COLO668 (cell line): ENCODE measurements around the gene NIF3L1.

Experiments
- DNase-seq: peaks from one replicate; lab custom pipeline; 2025; ENCODE audit not compliant: unreplicated experiment; lab: John Stamatoyannopoulos, UW

The NIF3L1 gene, protein sequence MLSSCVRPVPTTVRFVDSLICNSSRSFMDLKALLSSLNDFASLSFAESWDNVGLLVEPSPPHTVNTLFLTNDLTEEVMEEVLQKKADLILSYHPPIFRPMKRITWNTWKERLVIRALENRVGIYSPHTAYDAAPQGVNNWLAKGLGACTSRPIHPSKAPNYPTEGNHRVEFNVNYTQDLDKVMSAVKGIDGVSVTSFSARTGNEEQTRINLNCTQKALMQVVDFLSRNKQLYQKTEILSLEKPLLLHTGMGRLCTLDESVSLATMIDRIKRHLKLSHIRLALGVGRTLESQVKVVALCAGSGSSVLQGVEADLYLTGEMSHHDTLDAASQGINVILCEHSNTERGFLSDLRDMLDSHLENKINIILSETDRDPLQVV

DNA sequence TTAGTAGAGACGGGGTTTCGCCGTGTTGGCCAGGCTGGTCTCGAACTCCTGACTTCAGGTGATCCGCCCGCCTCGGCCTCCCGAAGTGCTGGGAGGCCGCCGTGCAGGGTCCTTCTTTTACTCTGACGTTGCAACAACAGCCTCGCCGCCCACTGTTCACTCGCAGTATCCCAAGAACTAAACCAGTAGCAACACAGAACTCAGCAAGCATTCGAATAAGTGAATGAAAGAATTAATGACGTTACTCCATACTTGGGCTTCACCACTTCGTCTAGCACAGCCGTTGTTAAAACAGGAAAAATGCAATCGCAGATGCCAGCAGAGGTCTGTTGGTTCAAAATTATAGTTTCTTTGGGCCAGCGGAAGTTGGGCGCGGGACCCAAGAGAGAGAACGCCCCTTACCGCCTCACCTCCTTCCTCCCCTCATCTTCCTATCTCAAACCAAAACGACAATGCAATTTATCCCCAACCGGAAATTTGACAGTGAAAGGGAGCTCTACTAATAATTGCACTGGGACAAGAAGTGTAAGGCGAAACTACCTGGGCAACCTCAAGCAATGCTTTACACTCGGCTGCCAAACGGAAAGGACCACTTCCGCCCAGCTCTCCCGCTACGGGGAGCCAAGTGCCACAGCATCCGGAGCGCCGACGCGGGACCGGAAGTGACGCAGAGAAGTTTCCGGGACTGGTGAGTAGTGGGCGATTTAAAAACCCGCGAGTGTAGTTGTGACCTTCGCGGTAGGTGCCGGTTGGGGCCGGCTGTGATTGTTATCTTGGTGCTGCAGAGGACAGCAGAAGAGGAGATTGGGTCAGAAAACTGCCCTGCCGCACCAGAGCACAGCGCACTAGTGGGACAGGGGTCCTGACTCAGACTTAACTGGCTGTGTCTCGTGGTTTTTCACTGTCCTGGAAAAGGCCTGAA, at the start of gene NIF3L1, which contains the start of gene PPIL3:
TSS of gene NIF3L1 (plus strand) at position 668 of the 922 bp plus-strand sequence. CDS start 2,573 bp downstream, outside the sequence.
TSS of gene PPIL3 (minus strand) at position 374 of the 922 bp plus-strand sequence. CDS start 1,462 bp downstream, outside the sequence.
- peak; percentile 97 for DNase-seq

DNA sequence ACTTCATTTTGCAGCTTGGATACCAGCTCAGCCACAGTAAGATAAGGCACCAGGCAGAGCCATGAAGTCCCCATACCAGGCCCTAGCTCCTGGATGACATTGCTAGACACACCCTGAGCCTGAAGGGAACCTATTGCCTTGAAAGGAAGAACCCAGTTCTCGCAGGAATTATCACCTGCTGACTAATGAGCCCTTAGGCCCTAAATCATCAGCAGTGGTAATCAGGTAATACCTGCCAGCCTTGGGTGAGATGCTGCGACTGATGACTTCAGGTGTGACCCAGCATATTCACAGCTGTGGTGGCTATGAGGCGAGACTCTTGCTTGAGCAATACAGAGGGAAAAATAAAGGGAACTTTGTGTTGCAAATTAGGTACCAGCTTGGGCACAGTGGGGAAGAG, 49.7 kb upstream of the NIF3L1 start:
- DNase-seq = no peak

DNA sequence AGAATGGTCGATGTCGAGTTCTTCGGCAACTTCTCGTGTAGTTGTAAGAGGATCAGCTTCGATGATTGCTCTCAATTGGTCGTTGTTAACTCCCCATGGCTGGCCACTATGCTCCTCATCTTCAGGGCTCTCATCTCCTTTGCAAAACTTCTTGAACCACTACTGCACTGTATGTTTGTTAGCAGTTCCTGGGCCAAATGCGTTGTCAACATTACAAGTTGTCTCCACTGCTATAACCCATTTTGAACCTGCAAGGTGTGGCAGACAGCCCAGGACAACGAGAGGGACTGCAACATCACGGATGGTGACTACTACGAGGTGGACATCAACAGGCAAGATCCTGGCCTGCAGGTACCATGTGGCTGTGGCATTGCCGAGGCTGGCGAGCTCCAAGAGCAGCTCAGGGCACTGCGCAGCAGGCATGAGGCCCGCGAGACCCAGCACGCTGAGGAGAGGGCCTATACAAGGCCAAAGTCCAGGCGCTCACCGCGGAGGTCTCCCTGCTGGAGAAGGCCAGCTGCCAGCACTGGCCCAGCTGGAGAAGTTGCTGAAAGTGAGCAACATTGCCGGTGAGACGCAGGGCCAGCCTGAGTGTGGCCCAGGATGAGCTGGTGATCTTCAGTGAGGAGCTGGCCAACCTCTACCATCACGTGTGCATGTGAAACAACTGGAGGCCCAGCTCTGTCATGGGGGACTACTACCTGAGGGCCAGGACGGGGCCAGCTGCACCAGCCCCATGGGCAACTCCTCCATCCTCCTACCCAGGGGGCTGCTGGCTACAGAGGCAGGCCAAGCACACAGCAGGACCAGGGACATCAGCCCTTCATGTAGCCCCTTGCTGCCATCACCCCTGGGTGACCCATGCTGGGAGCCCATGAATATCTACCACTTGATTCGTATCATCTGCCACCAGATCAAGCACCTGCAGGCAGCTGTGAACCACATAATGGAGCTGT, 44.9 kb upstream of the NIF3L1 start:
- DNase-seq = no peak

DNA sequence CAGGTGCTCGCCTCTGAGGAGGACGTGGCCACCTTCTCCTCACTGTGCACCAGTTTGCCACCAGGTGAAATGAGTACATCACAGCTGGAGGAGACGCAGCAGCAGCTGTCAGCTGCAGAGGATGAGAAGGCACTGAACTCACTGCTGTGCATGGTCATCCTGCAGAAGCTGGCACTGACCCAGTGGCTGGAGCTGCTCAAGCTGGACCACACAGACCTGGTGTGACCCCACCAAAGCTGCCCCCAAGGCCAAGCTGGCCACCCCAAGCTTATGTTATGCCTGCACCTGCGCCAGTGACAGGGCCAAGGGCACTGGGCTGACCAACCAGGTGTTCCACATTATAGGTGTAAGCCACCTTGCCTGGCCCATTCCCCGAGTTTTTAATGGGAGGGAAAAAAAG, 44.0 kb upstream of the NIF3L1 start:
- DNase-seq = no peak

DNA sequence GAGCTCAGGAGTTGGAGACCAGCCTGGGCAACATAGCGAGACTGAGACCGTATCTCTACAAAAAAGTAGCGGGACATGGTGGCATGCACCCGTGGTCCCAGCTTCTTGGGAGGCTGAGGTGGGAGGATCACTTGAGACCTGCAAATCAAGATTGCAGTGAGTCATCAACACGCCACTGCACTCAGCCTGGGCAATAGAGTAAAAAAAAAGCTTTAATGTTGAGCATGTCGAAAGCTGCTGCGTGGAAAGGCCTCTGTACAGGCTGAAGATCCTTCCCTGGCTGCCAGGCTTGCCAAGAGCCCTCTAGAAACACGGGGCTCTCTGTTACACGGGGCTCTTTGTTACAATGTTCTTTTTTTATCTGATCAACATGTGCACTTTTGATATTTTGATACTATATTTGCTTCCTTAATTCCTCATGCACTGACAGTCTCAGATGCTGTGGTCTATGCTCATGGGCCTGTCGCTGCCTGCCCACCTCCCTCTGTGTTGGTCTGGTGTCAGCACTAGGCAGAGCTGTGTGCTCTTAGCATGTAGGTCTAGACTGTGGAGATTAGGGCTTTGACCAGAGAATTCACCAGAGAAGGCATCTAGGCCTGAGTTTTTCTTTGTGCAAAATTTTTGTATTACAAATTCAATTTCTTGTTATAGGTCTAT, 43.4 kb upstream of the NIF3L1 start:
- no peak for DNase-seq

DNA sequence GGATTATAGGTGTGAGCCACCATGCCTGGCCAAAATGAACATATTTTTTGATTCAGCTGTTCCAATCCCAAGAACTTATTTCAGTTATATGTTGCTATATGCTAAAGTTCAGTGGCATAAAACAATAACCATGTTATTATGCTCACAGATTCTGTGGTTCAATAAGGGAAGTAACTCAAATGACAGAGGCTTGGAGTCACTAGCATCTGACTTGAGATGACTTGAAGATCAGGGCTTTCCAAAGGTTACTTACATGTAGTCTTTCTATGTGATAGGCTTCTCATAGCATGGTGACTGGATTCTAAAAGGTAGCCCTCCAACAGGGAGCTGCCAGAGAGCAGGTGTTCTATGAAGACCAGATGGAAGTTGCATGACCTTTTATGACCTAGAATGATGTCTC, 41.9 kb upstream of the NIF3L1 start:
- no peak for DNase-seq

DNA sequence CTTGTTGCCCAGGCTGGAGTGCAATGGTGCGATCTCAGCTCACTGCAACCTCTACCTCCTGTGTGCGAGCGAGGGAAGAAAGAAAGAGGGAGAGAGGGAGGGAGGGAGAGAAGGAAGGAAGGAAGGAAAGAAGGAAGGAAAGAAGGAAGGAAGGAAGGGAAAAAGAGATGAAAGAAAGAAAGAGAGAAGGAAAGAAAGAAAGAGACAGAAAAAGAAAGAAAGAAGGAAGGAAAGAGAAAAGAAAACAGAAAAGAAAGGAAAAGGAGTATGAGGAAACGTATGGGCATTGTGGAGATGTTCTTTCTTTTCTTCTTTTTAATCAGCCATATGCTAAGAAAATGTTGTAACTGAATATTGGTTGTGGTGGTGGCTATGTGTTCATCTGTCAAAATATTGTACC, 41.2 kb upstream of the NIF3L1 start:
- DNase-seq = no peak

DNA sequence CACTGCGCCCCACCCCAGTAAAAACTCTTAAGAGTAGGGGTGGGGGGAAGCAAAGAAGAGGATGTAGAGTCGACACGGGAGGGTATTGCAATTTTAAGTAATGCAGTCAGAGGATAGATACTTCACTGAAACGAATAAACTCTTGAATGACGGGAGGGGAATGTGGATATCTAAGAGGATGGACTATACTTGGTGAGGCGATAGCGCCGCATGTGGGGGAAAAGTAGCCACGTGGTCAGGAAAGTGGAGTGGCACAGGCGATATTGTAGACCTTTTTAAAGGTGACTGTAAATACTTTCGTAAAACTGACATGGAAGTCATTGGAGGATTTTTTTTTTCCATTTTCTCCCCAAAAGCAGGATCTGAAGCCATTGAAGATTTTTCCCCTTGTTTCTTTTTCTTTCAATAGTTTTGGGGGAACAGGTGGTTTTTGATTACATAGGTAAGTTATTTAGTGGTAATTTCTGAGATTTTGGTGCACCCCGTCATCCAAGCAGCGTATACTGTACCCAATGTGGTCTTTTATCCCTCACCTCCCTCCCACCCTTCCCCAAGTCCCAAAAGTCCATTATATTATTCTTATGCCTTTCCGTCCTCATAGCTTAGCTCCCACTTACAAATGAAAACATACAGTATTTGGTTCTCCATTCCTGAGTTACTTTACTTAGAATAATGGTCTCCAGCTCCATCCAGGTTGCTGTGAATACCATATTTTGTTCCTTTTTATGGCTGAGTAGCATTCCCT, 38.5 kb upstream of the NIF3L1 start:
- DNase-seq = no peak

DNA sequence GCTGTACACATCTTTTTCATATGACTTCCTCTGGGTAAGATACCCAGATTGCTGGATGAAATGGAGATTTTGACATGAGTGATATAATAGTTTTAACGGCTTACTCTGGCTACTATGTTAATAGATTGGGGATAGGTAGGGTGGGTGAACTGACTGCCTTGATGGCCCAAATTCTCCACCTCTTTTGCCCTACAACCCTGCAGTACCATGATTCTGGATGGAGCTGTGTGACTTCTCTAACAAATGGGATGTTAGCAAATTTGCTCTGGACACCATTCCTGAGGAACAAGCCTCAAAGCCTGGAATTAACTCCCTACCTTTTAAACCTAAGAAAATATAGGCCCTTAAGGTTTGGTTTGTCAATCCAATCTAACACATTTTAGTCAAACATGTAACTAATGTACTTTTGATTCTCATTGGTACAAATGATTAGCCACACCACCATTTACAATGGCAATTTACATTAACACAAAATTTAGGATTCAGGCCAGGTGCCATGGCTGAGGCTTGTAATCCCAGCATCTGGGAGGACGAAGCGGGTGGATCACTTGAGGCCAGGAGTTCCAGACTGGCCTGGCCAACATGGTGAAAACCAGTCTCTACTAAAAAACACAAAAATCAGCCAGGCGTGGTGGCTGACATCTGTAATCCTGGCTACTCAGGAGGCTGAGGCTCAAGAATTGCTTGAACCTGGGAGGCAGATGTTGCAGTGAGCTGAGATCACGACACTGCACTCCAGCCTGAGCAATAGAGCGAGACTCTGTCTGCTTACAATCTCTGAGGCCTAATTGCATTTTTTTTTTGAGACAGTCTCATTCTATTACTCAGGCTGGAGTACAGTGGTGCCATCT, 37.5 kb upstream of the NIF3L1 start:
- no peak for DNase-seq

DNA sequence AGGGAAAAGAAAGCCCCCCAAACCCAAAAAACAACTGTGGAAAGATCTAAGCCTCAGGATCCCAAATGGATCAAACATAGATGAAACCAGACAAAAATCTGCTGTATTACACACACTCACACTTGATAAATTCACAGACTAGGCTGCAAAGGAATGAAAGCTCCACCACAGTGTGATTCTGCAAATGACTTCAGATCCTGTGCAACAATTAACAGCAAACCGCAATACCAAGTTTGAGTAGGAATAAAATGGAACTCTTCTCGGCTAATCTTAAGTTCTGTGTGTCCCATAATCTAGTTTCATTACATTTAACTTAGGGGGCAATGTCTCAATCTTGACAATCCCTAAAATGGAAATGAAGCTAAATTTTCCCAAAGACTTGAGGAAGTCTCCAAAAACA, 36.6 kb upstream of the NIF3L1 start:
- DNase-seq = no peak

DNA sequence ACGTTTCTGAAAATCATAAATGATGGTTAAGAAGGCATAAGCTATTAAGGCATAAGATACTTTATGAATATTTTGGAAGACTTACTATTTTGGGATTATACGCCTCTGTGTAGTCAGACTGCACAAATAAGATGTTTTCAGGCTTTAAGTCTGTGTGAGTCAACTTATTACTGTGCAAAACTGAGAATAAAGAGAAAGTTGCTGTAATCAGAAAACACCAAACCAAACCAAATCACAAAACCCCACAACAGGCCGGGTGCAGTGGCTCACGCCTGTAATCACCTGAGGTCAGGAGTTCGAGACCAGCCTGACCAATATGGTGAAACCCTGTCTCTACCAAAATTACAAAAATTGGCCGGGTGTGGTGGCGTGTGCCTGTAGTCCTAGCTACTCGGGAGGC, 32.4 kb upstream of the NIF3L1 start:
- DNase-seq = no peak

DNA sequence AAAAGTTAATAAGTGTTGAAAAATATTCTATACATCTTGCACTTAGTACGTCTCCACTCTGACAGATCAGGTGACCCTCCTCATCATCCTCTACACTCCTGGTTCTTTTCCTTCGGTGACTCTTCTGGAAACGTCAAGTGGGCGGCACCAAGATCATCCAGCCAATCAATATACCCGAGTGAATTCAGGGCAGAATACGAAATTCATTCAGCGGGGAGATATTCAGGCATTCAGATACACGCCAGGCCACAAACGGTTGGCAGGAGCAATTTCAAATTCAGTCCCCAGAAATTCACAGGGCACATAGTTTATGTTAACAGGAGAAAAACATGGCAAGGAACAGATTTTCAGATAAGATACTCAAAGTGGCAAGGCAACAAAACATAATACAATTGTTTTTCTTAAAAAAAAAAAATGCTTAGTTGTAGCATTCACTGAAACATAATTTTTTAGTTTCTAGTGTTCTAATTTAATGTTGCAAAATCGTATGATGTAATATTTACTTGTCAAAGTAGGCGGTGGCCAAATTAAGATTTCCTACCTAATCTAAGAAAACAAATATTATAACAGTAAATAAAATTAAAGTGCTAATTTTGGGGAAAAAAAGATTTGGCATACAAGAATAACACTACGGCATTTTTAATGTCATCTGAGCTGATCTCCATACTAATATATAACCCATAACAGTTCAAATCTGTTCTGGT, 28.9 kb upstream of the NIF3L1 start:
- DNase-seq = no peak

DNA sequence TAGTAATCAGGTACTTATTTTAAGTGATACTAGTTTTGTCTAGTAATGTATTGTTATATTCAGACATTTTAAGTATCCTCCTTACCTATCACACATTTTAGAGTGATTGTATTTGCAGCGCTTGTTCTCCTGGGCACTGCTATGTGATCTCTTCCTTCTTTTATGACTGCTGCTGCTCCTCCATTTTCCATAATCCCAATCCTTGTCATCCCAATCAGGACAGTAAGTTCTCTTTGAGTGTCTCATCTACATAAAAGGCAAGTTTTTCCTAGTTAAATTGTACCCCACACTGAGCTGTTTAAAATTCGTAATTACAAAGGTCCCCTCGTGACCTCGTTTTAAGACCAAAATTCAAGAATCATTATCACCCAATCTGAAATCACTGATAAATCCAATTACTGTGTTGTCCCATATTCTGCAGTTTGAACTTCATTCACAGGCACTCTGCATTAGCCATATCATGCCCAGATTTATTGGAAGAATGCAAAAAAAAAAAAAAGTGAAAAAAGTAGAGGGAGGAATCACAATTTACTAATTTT, 27.5 kb upstream of the NIF3L1 start:
- DNase-seq = no peak

DNA sequence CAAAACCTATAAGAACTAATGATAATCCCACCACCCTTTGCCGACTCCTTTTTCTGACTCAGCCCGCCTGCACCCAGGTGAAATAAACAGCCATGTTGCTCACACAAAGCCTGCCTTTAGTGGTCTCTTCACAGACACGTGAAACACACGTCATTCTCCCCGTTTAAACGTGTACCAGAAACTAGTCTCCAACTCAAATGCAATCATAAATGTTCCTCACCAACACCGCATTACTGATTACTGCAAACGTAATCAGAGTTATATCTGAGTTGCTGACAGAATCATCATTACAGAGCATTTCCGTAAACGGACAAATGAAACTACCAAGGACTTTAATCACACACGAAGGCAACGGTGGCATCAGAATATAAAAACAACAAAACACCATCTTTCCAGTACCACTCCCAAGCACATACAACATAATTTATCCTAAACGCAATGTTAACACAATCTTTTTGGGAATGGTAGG, 26.6 kb upstream of the NIF3L1 start:
- peak; percentile 21 for DNase-seq

DNA sequence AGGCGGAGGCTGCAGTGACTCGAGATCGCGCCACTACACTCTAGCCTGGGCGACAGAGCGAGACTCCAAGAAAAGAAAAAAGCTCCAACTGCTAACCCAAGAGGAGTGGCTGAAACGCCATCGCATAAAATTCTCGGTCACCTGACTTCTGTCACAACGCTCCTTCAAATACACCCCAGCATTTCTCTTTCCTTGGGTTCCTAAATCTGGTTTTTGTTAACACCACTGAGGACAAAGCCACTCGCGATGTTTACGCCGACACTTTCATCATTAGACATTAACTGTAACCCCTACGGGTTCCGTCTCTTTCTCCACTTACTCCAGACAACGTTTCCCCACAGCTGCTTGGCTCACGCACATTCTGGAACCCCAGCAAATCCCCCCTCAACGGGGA, 25.4 kb upstream of the NIF3L1 start:
- peak; percentile 30 for DNase-seq

DNA sequence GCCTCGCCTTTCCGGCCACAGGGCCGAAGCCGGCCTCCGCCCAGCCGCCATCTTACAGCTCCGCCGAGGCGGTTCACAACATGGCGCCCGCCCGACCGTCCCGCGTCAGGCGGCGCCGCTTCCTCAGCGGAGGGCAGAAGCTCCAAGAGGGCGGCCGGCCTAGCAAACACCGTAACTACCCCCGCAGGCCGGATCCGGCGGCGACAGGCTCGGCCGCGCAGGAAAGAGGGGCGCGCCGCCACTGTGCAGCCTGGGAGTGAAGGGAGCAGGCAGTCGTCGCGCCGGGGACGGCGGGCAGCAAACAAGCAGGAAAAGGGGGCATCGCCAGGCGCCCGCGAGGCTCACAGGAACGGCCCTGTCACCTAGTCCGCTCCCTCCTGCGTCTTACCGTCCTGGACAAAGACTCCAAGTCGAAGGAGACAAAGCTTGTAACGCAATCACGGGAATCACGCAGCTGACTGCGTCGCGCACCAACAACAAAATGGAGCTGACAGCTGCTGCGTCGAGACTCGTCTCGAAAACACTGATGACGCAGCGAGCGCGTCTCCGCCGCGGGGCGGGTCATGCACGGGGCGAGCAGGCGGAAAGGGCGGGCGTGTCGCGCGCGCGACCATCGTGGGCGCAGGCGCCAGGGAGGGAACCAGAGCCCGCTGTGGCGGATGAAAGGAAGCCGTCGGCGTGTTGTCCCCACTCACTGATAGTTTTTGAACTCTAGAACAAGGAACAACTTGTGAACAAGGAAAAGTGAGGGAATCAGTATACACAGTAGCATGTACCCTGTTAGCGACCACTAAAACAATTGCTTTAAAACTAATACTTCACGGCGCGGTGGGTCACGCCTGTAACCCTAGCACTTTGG, 24.8 kb upstream of the NIF3L1 start, which contains the start of gene CLK1:
TSS of gene CLK1 (minus strand) at position 483 of the 859 bp plus-strand sequence. CDS start 2,796 bp downstream, outside the sequence.
- DNase-seq = peak; percentile 97

DNA sequence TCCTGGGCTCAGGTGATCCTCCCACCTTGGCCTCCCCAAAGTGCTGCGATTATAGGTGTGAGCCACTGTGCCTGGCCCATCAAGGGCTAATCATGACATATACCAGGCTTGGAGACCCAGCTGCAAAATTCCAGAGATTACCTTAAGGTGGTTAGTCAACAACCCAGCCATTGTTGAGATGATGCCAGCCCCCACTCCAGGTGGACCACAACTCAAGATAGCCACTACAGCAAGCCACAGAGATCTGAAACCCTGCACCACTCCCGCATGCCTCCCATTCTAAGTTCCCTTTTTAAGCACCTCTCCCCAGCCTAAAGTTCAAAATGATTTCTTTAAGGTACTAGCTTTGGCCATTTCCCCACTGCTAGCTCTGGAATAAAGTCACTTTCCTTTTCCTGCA, 20.2 kb upstream of the NIF3L1 start:
- no peak for DNase-seq
